ENCODE data around the gene ADAMTS12. TPM values are rescaled to one million over a fixed set of nuclear protein-coding genes. Genes with fewer than 3 reads are reported as not detected.

Gene ADAMTS12
- polyA plus RNA-seq, 1 donor from 2014 or later: not detected

GRCh38 chr5:33843579-33843978 lies 48.2 kb downstream of the ADAMTS12 start:
- no peak overlapping the region for H3K4me3 Mint-ChIP-seq
- H3K27ac Mint-ChIP-seq: no peak overlapping the region
- peaks cover 3 to 6% (median 6%) of the 10 kb centered on the region in 3 donors for H3K4me1 Mint-ChIP-seq
- peaks cover 1% of the 10 kb centered on the region for H3K27me3 Mint-ChIP-seq
- H3K9me3 Mint-ChIP-seq: peaks cover 0 to 3% (median 2%) of the 10 kb centered on the region in 3 donors
- H3K36me3 Mint-ChIP-seq: peaks cover 2% of the 10 kb centered on the region

GRCh38 chr5:33842456-33842855 lies 49.3 kb downstream of the ADAMTS12 start:
- H3K27ac Mint-ChIP-seq: no peak overlapping the region
- H3K27me3 Mint-ChIP-seq: peaks cover 4% of the 10 kb centered on the region
- peaks cover 2% of the 10 kb centered on the region for H3K36me3 Mint-ChIP-seq
- H3K4me1 Mint-ChIP-seq: peaks cover 0 to 2% (median 0%) of the 10 kb centered on the region in 3 donors
- no peak overlapping the region for H3K4me3 Mint-ChIP-seq
- peaks cover 0 to 3% (median 2%) of the 10 kb centered on the region in 3 donors for H3K9me3 Mint-ChIP-seq

- Mint-ChIP-seq H3K9me3 (peaks cover 0 to 3% (median 2%) of the 10 kb centered on the region in 3 donors), H3K27me3 (peaks cover 4% of the 10 kb centered on the region), H3K36me3 (peaks cover 2% of the 10 kb centered on the region), H3K4me1 (peaks cover 0 to 2% (median 0%) of the 10 kb centered on the region in 3 donors), H3K4me3 (no peak overlapping the region), H3K27ac (no peak overlapping the region)
These were observed 49.9 kb downstream of the ADAMTS12 start for GRCh38 chr5:33841891-33842290.

GRCh38 chr5:33840927-33841547 lies 50.8 kb downstream of the ADAMTS12 start:
- H3K4me3 Mint-ChIP-seq: no peak overlapping the region
- H3K36me3 Mint-ChIP-seq: peaks cover 2% of the 10 kb centered on the region
- H3K27ac Mint-ChIP-seq: no peak overlapping the region
- peaks cover 0 to 2% (median 0%) of the 10 kb centered on the region in 3 donors for H3K4me1 Mint-ChIP-seq
- H3K27me3 Mint-ChIP-seq: peaks cover 4% of the 10 kb centered on the region
- H3K9me3 Mint-ChIP-seq: peaks cover 0 to 3% (median 2%) of the 10 kb centered on the region in 3 donors

GRCh38 chr5:33837301-33837700 lies 54.5 kb downstream of the ADAMTS12 start:
- peaks cover 0 to 2% (median 0%) of the 10 kb centered on the region in 3 donors for H3K9me3 Mint-ChIP-seq

GRCh38 chr5:33834334-33834733 lies 57.5 kb downstream of the ADAMTS12 start:
- Mint-ChIP-seq H3K27ac (no peak overlapping the region), H3K27me3 (peaks cover 12% of the 10 kb centered on the region), H3K4me3 (no peak overlapping the region), H3K4me1 (no peaks in the 10 kb centered on the region), H3K36me3 (no peaks in the 10 kb centered on the region), H3K9me3 (no peaks in the 10 kb centered on the region)

More at GRCh38 chr5:33837301-33837700, 54.5 kb downstream of the ADAMTS12 start:
- Mint-ChIP-seq H3K4me3 (no peak overlapping the region), H3K36me3 (peaks cover 2% of the 10 kb centered on the region), H3K27me3 (peaks cover 6% of the 10 kb centered on the region), H3K27ac (no peak overlapping the region), H3K4me1 (peaks cover 0 to 2% (median 0%) of the 10 kb centered on the region in 3 donors)

- Mint-ChIP-seq H3K4me3 (no peak overlapping the region), H3K36me3 (no peaks in the 10 kb centered on the region)
These were observed 58.6 kb downstream of the ADAMTS12 start for GRCh38 chr5:33833237-33833575.

GRCh38 chr5:33832404-33833236 lies 59.2 kb downstream of the ADAMTS12 start:
- Mint-ChIP-seq H3K27ac (no peak overlapping the region), H3K4me3 (no peak overlapping the region), H3K36me3 (no peaks in the 10 kb centered on the region), H3K4me1 (no peaks in the 10 kb centered on the region), H3K9me3 (no peaks in the 10 kb centered on the region), H3K27me3 (peaks cover 13% of the 10 kb centered on the region)

More at GRCh38 chr5:33833237-33833575, 58.6 kb downstream of the ADAMTS12 start:
- H3K27ac Mint-ChIP-seq: no peak overlapping the region
- H3K9me3 Mint-ChIP-seq: no peaks in the 10 kb centered on the region
- no peaks in the 10 kb centered on the region for H3K4me1 Mint-ChIP-seq
- peaks cover 15% of the 10 kb centered on the region for H3K27me3 Mint-ChIP-seq

- Mint-ChIP-seq H3K27ac (no peak overlapping the region), H3K9me3 (no peaks in the 10 kb centered on the region), H3K4me3 (no peak overlapping the region), H3K4me1 (no peaks in the 10 kb centered on the region), H3K36me3 (no peaks in the 10 kb centered on the region), H3K27me3 (peaks cover 13% of the 10 kb centered on the region)
These were observed 60.7 kb downstream of the ADAMTS12 start for GRCh38 chr5:33831041-33831440.

GRCh38 chr5:33829430-33829829 lies 62.4 kb downstream of the ADAMTS12 start:
- H3K27ac Mint-ChIP-seq: no peak overlapping the region
- no peaks in the 10 kb centered on the region for H3K9me3 Mint-ChIP-seq
- H3K27me3 Mint-ChIP-seq: peaks cover 13% of the 10 kb centered on the region
- H3K36me3 Mint-ChIP-seq: no peaks in the 10 kb centered on the region
- no peak overlapping the region for H3K4me3 Mint-ChIP-seq
- peaks cover 0 to 2% (median 0%) of the 10 kb centered on the region in 3 donors for H3K4me1 Mint-ChIP-seq

GRCh38 chr5:33828626-33829308 lies 63.0 kb downstream of the ADAMTS12 start:
- peaks cover 13% of the 10 kb centered on the region for H3K27me3 Mint-ChIP-seq

GRCh38 chr5:33827885-33828284 lies 63.9 kb downstream of the ADAMTS12 start:
- no peaks in the 10 kb centered on the region for H3K36me3 Mint-ChIP-seq
- no peak overlapping the region for H3K27ac Mint-ChIP-seq
- no peak overlapping the region for H3K4me3 Mint-ChIP-seq
- H3K9me3 Mint-ChIP-seq: no peaks in the 10 kb centered on the region
- peaks cover 10% of the 10 kb centered on the region for H3K27me3 Mint-ChIP-seq
- peaks cover 0 to 3% (median 0%) of the 10 kb centered on the region in 3 donors for H3K4me1 Mint-ChIP-seq

More at GRCh38 chr5:33828626-33829308, 63.0 kb downstream of the ADAMTS12 start:
- H3K4me3 Mint-ChIP-seq: no peak overlapping the region
- no peak overlapping the region for H3K27ac Mint-ChIP-seq
- H3K4me1 Mint-ChIP-seq: peaks cover 0 to 3% (median 0%) of the 10 kb centered on the region in 3 donors
- H3K36me3 Mint-ChIP-seq: no peaks in the 10 kb centered on the region
- no peaks in the 10 kb centered on the region for H3K9me3 Mint-ChIP-seq

- H3K4me1 Mint-ChIP-seq: peaks cover 0 to 3% (median 0%) of the 10 kb centered on the region in 3 donors
- H3K9me3 Mint-ChIP-seq: no peaks in the 10 kb centered on the region
- peaks cover 9% of the 10 kb centered on the region for H3K27me3 Mint-ChIP-seq
- no peak overlapping the region for H3K4me3 Mint-ChIP-seq
- no peak overlapping the region for H3K27ac Mint-ChIP-seq
- no peaks in the 10 kb centered on the region for H3K36me3 Mint-ChIP-seq
These were observed 64.6 kb downstream of the ADAMTS12 start for GRCh38 chr5:33827018-33827707.

- Mint-ChIP-seq H3K9me3 (peaks cover 0 to 3% (median 0%) of the 10 kb centered on the region in 3 donors), H3K4me1 (peaks cover 0 to 3% (median 0%) of the 10 kb centered on the region in 3 donors), H3K27me3 (peaks cover 10% of the 10 kb centered on the region), H3K36me3 (no peaks in the 10 kb centered on the region), H3K27ac (no peak overlapping the region), H3K4me3 (no peak overlapping the region)
These were observed 67.1 kb downstream of the ADAMTS12 start for GRCh38 chr5:33824516-33825195.
